IMR-90 (cell line): Measurements from ENCODE around the gene EXOC6B. TPM values are rescaled to one million over a fixed set of nuclear protein-coding genes. Genes with fewer than 3 reads are reported as not detected.

Source experiments
- ATAC-seq: fragments of 200-7000 bp; cut with Tn5 transposase; 2 replicates; pipeline ENCODE4 v1.9.1; 2020; ENCODE audit warnings: low read depth, mild to moderate bottlenecking, moderate library complexity
- BruUV-seq: library from RNA; stranded (reverse); fragments of 400-500 nt; replicated peaks from 2 replicates; lab custom pipeline; 2021; lab: Mats Ljungman, UMichigan
- CTCF ChIA-PET: fragments of 300-600 bp; formaldehyde crosslinking; extraction: SDS; loops from one replicate; lab custom pipeline; 2021; ENCODE audit warnings: antibody characterized with exemption; lab: Yijun Ruan, JAX
- POLR2A ChIA-PET: fragments of 300-600 bp; sonication (Branson Sonifier 250); formaldehyde crosslinking; loops from one replicate; lab custom pipeline; 2022; ENCODE audit warnings: antibody characterized with exemption; ENCODE audit not compliant: unreplicated experiment; lab: Charles Lee
- DNase-seq: peaks from one replicate; pipeline ENCODE4 v3.0.0; 2013
- H2AFZ ChIP-seq: replicated peaks from 2 replicates; pipeline ENCODE3; 2013; ENCODE audit warnings: low read length, mild to moderate bottlenecking; ENCODE audit not compliant: poor library complexity
- H2AK5ac ChIP-seq: 2 replicates; pipeline ENCODE4 v1.6.1; 2013; ENCODE audit warnings: low read depth, low read length, inconsistent platforms
- H2AK9ac ChIP-seq: replicated peaks from 2 replicates; pipeline ENCODE3; 2013; ENCODE audit warnings: mild to moderate bottlenecking, low read depth, low read length, moderate library complexity; ENCODE audit not compliant: poor library complexity
- H2BK120ac ChIP-seq: 2 replicates; pipeline ENCODE4 v1.6.1; 2013; ENCODE audit warnings: low read depth, low read length, inconsistent platforms
- H2BK15ac ChIP-seq: 3 replicates; pipeline ENCODE4 v1.6.1; 2013; ENCODE audit warnings: low read depth, low read length, inconsistent platforms
- H2BK20ac ChIP-seq: 2 replicates; pipeline ENCODE4 v1.6.1; 2013; ENCODE audit warnings: low read depth, mild to moderate bottlenecking, inconsistent platforms, low read length, moderate library complexity
- H2BK5ac ChIP-seq: 2 replicates; pipeline ENCODE4 v1.6.1; 2013; ENCODE audit warnings: mild to moderate bottlenecking, low read depth, low read length, inconsistent platforms; ENCODE audit not compliant: poor library complexity, severe bottlenecking
- H3K14ac ChIP-seq: replicated peaks from 2 replicates; pipeline ENCODE4 v1.6.1; 2013; ENCODE audit warnings: low read depth, low read length, inconsistent platforms
- H3K18ac ChIP-seq: 2 replicates; pipeline ENCODE4 v1.6.1; 2013; ENCODE audit warnings: low read depth, low read length, control low read depth
- H3K23ac ChIP-seq: 2 replicates; pipeline ENCODE4 v1.6.1; 2013; ENCODE audit warnings: low read depth, low read length, inconsistent platforms
- H3K27ac ChIP-seq: 2 replicates; pipeline ENCODE4 v1.5.1; 2013; ENCODE audit warnings: mild to moderate bottlenecking, control low read depth, low read length; ENCODE audit not compliant: insufficient read depth
- H3K27me3 ChIP-seq: 2 replicates; pipeline ENCODE4 v1.6.1; 2013; ENCODE audit warnings: low read length; ENCODE audit not compliant: control insufficient read depth, insufficient read depth
- H3K36me3 ChIP-seq: 2 replicates; pipeline ENCODE4 v1.6.1; 2013; ENCODE audit warnings: low read length, mixed read lengths; ENCODE audit not compliant: control insufficient read depth, insufficient read depth
- H3K4ac ChIP-seq: 2 replicates; pipeline ENCODE4 v1.6.1; 2013; ENCODE audit warnings: low read depth, low read length, inconsistent platforms
- H3K4me1 ChIP-seq: 2 replicates; pipeline ENCODE4 v1.6.1; 2013; ENCODE audit warnings: low read length, mixed read lengths; ENCODE audit not compliant: control insufficient read depth, insufficient read depth
- H3K4me2 ChIP-seq: 2 replicates; pipeline ENCODE4 v1.6.1; 2013; ENCODE audit warnings: low read depth, mild to moderate bottlenecking, control low read depth, low read length, moderate library complexity
- H3K4me3 ChIP-seq: 2 replicates; pipeline ENCODE4 v1.5.1; 2013; ENCODE audit warnings: low read depth, mild to moderate bottlenecking, control low read depth, low read length, moderate library complexity; ENCODE audit not compliant: insufficient read depth
- H3K56ac ChIP-seq: 2 replicates; pipeline ENCODE4 v1.6.1; 2013; ENCODE audit warnings: low read length, inconsistent platforms; ENCODE audit not compliant: insufficient read depth; ENCODE audit errors: extremely low read depth
- H3K79me1 ChIP-seq, 2 experiments: 2 replicates each; pipeline ENCODE4 v1.6.1; 2013; ENCODE audit warnings: low read length in 2 of 2, inconsistent platforms in 1 of 2, low read depth in 1 of 2
- H3K9ac ChIP-seq: 2 replicates; pipeline ENCODE4 v1.6.1; 2013; ENCODE audit warnings: low read depth, low read length, control low read depth
- H3K9me1 ChIP-seq: 2 replicates; pipeline ENCODE4 v1.6.1; 2013; ENCODE audit warnings: low read length, inconsistent platforms; ENCODE audit not compliant: insufficient read depth
- H3K9me3 ChIP-seq: 2 replicates; pipeline ENCODE4 v1.6.1; 2013; ENCODE audit warnings: low read length; ENCODE audit not compliant: control insufficient read depth, insufficient read depth
- H4K20me1 ChIP-seq: 2 replicates; pipeline ENCODE4 v1.6.1; 2013; ENCODE audit warnings: low read length, inconsistent platforms; ENCODE audit not compliant: insufficient read depth
- H4K5ac ChIP-seq: 2 replicates; pipeline ENCODE4 v1.6.1; 2013; ENCODE audit warnings: mild to moderate bottlenecking, low read depth, low read length, control low read depth
- H4K8ac ChIP-seq, 2 experiments: 2 replicates each; pipeline ENCODE4 v1.6.1; 2013; ENCODE audit warnings: low read depth in 2 of 2, low read length in 2 of 2, control low read depth in 1 of 2, inconsistent platforms in 1 of 2
- H4K91ac ChIP-seq: 2 replicates; pipeline ENCODE4 v1.6.1; 2013; ENCODE audit warnings: low read depth, low read length, inconsistent platforms; ENCODE audit not compliant: insufficient read depth
- CEBPB ChIP-seq: IDR thresholded peaks from 2 replicates; pipeline ENCODE4 v1.6.1; 2012; ENCODE audit warnings: low read depth, low read length, improper control_type of control experiment
- CHD1 ChIP-seq: IDR thresholded peaks from 2 replicates; pipeline ENCODE4 v1.6.1; 2012; ENCODE audit warnings: low read depth, low read length, improper control_type of control experiment
- CTCF ChIP-seq: conservative IDR thresholded peaks from 2 replicates; pipeline ENCODE4 v1.5.1; 2012; ENCODE audit warnings: mild to moderate bottlenecking, low read depth, low read length, improper control_type of control experiment
- ELK1 ChIP-seq: fragments of 150-350 bp; IDR thresholded peaks from 2 replicates; pipeline ENCODE4 v1.6.1; 2016; ENCODE audit warnings: low read depth, mild to moderate bottlenecking, low read length, moderate library complexity, borderline replicate concordance
- FOS ChIP-seq: fragments of 150-350 bp; IDR thresholded peaks from 2 replicates; pipeline ENCODE4 v1.6.1; 2016; ENCODE audit warnings: low read depth, low read length
- MXI1 ChIP-seq: IDR thresholded peaks from 2 replicates; pipeline ENCODE4 v1.6.1; 2012; ENCODE audit warnings: low read depth, mild to moderate bottlenecking, low read length, moderate library complexity, borderline replicate concordance
- NFE2L2 ChIP-seq: fragments of 150-350 bp; IDR thresholded peaks from 2 replicates; pipeline ENCODE4 v1.6.1; 2016; ENCODE audit warnings: low read depth, mild to moderate bottlenecking, low read length
- POLR2A ChIP-seq: IDR thresholded peaks from 2 replicates; pipeline ENCODE4 v1.6.1; 2012; ENCODE audit warnings: mild to moderate bottlenecking, low read depth, low read length
- RAD21 ChIP-seq: IDR thresholded peaks from 2 replicates; pipeline ENCODE4 v1.6.1; 2012; ENCODE audit warnings: low read length, improper control_type of control experiment
- SMC3 ChIP-seq: fragments of 150-350 bp; IDR thresholded peaks from 2 replicates; pipeline ENCODE4 v1.6.1; 2016; ENCODE audit warnings: low read depth, mild to moderate bottlenecking, antibody characterized with exemption, low read length, moderate library complexity
- USF2 ChIP-seq: fragments of 150-350 bp; IDR thresholded peaks from 2 replicates; pipeline ENCODE4 v1.6.1; 2017; ENCODE audit warnings: mild to moderate bottlenecking, antibody characterized with exemption, low read length, low read depth
- WGBS, 2 experiments: methylation state at CpG; one replicate each; pipeline versions ENCODE4 v1.1.5 to v1.1.7; 2013; ENCODE audit warnings: missing lambda C conversion rate in 2 of 2; ENCODE audit not compliant: insufficient read length in 1 of 2; ENCODE audit errors: extremely low coverage in 2 of 2; 5-methylcytosine and 5-hydroxymethylcytosine counted together
- dilution Hi-C: fragments of 300-500 bp; cut with HindIII; formaldehyde crosslinking; loops from one replicate; pipeline ENCODE4 v1.14.3; 2018; ENCODE audit warnings: low sequenced_read_pairs; ENCODE audit not compliant: unreplicated experiment
- in situ Hi-C: fragments of 300-500 bp; cut with MboI; formaldehyde crosslinking; loops from 3 replicates; pipeline ENCODE4 v1.14.3; 2019; ENCODE audit warnings: low sequenced_read_pairs, inconsistent platforms, mixed read lengths
- intact Hi-C: fragments of 100-400 bp; cut with micrococcal nuclease; formaldehyde crosslinking; loops from 2 replicates; pipeline ENCODE4 v1.10.0; 2022
- polyA plus RNA-seq, 3 experiments: library from polyadenylated mRNA; depleted of rRNA; stranded (reverse); fragments of >200 nt; gene quantifications; 2 replicates each; pipeline ENCODE4 v1.2.3, GENCODE V29; 2012; ENCODE audit warnings: low replicate concordance in 1 of 3
- total RNA-seq: library from RNA; depleted of rRNA; stranded (reverse); fragments of >200 nt; gene quantifications from 2 replicates; pipeline ENCODE4 v1.2.3, GENCODE V29; 2012

The EXOC6B gene
- total and polyA plus RNA-seq, 2 of the 4 experiments (the other 2 are of a cell fraction): 10.2 to 29.4 TPM

- no peak overlapping the region for H2BK5ac ChIP-seq
- ChIA-PET POLR2A (no interaction called here), CTCF (interaction anchor here (0.6 to 0.8 kb wide), 3 partner anchors 23 to 136 kb away, joined by 3 read pairs; no protein-coding TSS in a partner anchor)
- dilution Hi-C loops: no loop called here
- no peak overlapping the region for H3K4ac ChIP-seq
- no peaks in the 10 kb centered on the region for H3K27me3 ChIP-seq
- peak; percentile 1 for DNase-seq
- H4K91ac ChIP-seq: no peak overlapping the region
- H3K14ac ChIP-seq: no peak overlapping the region
- H3K36me3 ChIP-seq: no peaks in the 10 kb centered on the region
- H2BK120ac ChIP-seq: no peak overlapping the region
- in situ Hi-C loops: no loop called here
- H3K4me1 ChIP-seq: no peaks in the 10 kb centered on the region
- no peak overlapping the region for H2AFZ ChIP-seq
- H3K56ac ChIP-seq: no peak overlapping the region
- TF ChIP-seq CEBPB (no peak), NFE2L2 (no peak), MXI1 (no peak), FOS (no peak), USF2 (no peak), CHD1 (no peak), POLR2A (no peak), SMC3 (peak; percentile 43; the same call in 1 of the 2 replicates), ELK1 (no peak), RAD21 (peak; percentile 48), CTCF (peak; percentile 48)
- WGBS, 2 experiments: 60% methylated on average over 1 of the region's 8 CpGs; no CpG with 5 or more reads in 1 of the 2 experiments
- H2BK20ac ChIP-seq: no peak overlapping the region
- 0 out of 2 replicates have a peak, but pooled peaks cover 5% of the 10 kb centered on the region for H3K9me1 ChIP-seq
- H3K4me2 ChIP-seq: no peak overlapping the region
- peak; percentile 44; the same call in 1 of the 2 replicates for ATAC-seq
- no peak overlapping the region for H3K18ac ChIP-seq
- no peak overlapping the region for H4K8ac ChIP-seq
- no peak overlapping the region for H2AK9ac ChIP-seq
- H4K20me1 ChIP-seq: no peaks in the 10 kb centered on the region
- no peak overlapping the region for H3K23ac ChIP-seq
- no peak overlapping the region for H3K9ac ChIP-seq
- no peak overlapping the region for H2AK5ac ChIP-seq
- H3K4me3 ChIP-seq: no peak overlapping the region
- H3K27ac ChIP-seq: no peak overlapping the region
- H4K5ac ChIP-seq: no peak overlapping the region
- no peaks in the 10 kb centered on the region for H3K79me1 ChIP-seq
- no TSS peak for BruUV-seq
- no peak overlapping the region for H2BK15ac ChIP-seq
- intact Hi-C loops: no loop called here
- H3K9me3 ChIP-seq: no peaks in the 10 kb centered on the region
These were observed 500.0 kb downstream of the EXOC6B start for GRCh38 chr2:72325592-72326422.
